Karpas-422 (cell line): ENCODE results near the gene CENPV. TPM values are rescaled to one million over a fixed set of nuclear protein-coding genes. Genes with fewer than 3 reads are reported as not detected.

Experiments
- DNase-seq: peaks from one replicate; pipeline ENCODE4 v3.0.0-alpha.2; 2015
- H2AFZ ChIP-seq: fragments of 200-600 bp; sonication (generic); 2 replicates; pipeline ENCODE4 v1.6.1; 2014; ENCODE audit warnings: antibody characterized with exemption, low read length, mixed read lengths
- H3K27ac ChIP-seq: fragments of 200-600 bp; sonication (generic); 2 replicates; pipeline ENCODE4 v1.5.1; 2014; ENCODE audit warnings: mild to moderate bottlenecking, low read length, moderate library complexity
- H3K27me3 ChIP-seq: fragments of 200-600 bp; sonication (generic); 2 replicates; pipeline ENCODE4 v1.6.1; 2014; ENCODE audit warnings: low read length, mixed read lengths
- H3K36me3 ChIP-seq: fragments of 200-600 bp; sonication (generic); 2 replicates; pipeline ENCODE4 v1.6.1; 2014; ENCODE audit warnings: low read length, mixed read lengths; ENCODE audit not compliant: insufficient read depth
- H3K4me1 ChIP-seq: fragments of 200-600 bp; sonication (generic); 2 replicates; pipeline ENCODE4 v1.6.1; 2014; ENCODE audit warnings: mild to moderate bottlenecking, low read length, mixed read lengths
- H3K4me2 ChIP-seq: fragments of 200-600 bp; sonication (generic); 2 replicates; pipeline ENCODE4 v1.6.1; 2014; ENCODE audit warnings: low read length, low read depth, mild to moderate bottlenecking; ENCODE audit not compliant: poor library complexity, severe bottlenecking
- H3K4me3 ChIP-seq: fragments of 200-600 bp; sonication (generic); 2 replicates; pipeline ENCODE4 v1.5.1; 2014; ENCODE audit warnings: mild to moderate bottlenecking, antibody characterized with exemption, low read length, mixed read lengths
- H3K79me2 ChIP-seq: fragments of 200-600 bp; sonication (generic); 2 replicates; pipeline ENCODE4 v1.6.1; 2014; ENCODE audit warnings: mild to moderate bottlenecking, low read length, mixed read lengths
- H3K9ac ChIP-seq: fragments of 200-600 bp; sonication (generic); 2 replicates; pipeline ENCODE4 v1.6.0; 2014; ENCODE audit warnings: low read length
- H3K9me2 ChIP-seq: fragments of 200-600 bp; sonication (generic), shearing (Covaris generic); replicated peaks from 2 replicates; pipeline ENCODE4 v1.6.0; 2014; ENCODE audit warnings: mild to moderate bottlenecking, low read length, moderate library complexity; ENCODE audit not compliant: insufficient read depth
- H3K9me3 ChIP-seq: fragments of 300-700, 200-600 bp; sonication (generic); 2 replicates; pipeline ENCODE4 v1.6.1; 2014; ENCODE audit warnings: low read length, mixed read lengths
- H4K20me1 ChIP-seq: fragments of 200-600 bp; sonication (generic); 2 replicates; pipeline ENCODE4 v1.6.1; 2014; ENCODE audit warnings: mild to moderate bottlenecking, antibody characterized with exemption, low read length, low read depth; ENCODE audit not compliant: insufficient read depth
- total RNA-seq: library from RNA; depleted of rRNA; stranded (reverse); fragments of >200 nt; shearing (Covaris generic); gene quantifications from 2 replicates; pipeline ENCODE4 v1.2.3, GENCODE V29; 2014; ENCODE audit warnings: low replicate concordance

Gene CENPV
- total RNA-seq, 1 experiment from 2014 or later, result 25.6 TPM

DNA sequence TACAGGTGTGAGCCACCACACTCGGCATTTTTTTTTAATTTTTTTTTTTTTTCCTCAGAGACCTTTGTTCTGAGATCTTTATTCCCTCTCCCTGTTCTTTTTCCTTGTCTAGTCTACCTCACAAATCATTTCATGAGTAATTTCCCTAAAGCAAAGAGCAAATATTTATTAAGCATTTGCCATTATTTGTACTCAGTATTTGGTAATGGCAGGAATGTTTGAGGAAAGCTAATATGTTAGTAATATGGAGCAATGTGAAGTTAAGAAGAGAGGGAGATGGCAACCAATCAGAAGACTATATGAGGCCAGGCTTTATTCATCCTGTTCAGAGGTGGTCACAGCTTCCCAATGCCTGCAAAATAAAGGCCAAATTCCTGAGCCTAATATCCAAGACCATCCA lies 13.3 kb downstream of the CENPV start:
- Histone ChIP-seq H3K9me2 (no peaks in the 10 kb centered on the region), H3K4me3 (no peak overlapping the region), H3K4me2 (no peak overlapping the region), H3K36me3 (peaks cover 11% of the 10 kb centered on the region), H3K27me3 (no peaks in the 10 kb centered on the region), H4K20me1 (no peaks in the 10 kb centered on the region), H3K4me1 (no peaks in the 10 kb centered on the region), H3K9ac (no peak overlapping the region), H3K27ac (no peak overlapping the region), H2AFZ (no peak overlapping the region), H3K9me3 (no peaks in the 10 kb centered on the region), H3K79me2 (no peaks in the 10 kb centered on the region)
- DNase-seq, result no peak

DNA sequence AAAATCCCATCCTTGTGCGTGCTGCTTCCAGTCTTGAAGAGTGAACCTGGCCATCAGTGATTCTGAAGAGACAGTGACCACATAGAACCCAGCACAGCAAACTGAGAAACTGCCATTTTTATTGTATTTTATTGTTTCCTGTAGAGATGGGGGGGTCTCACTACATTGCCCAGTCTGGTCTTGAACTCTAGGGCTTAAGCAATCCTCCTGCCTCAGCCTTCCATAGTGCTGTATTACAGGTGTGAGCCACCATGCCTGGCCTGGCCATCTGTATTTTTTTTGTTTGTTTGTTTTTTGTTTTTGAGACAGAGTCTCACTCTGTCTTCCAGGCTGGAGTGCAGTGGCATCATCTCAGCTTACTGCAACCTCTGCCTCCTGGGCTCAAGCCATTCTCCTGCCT lies 13.9 kb downstream of the CENPV start:
- no peak for DNase-seq
- no peak overlapping the region for H3K27ac ChIP-seq
- H3K79me2 ChIP-seq, result no peaks in the 10 kb centered on the region
- H4K20me1 ChIP-seq, result no peaks in the 10 kb centered on the region
- no peaks in the 10 kb centered on the region for H3K9me2 ChIP-seq
- no peaks in the 10 kb centered on the region for H3K9me3 ChIP-seq
- H3K27me3 ChIP-seq, result no peaks in the 10 kb centered on the region
- no peak overlapping the region for H3K4me3 ChIP-seq
- no peak overlapping the region for H3K9ac ChIP-seq
- no peak overlapping the region for H2AFZ ChIP-seq
- H3K4me2 ChIP-seq, result no peak overlapping the region
- peaks cover 11% of the 10 kb centered on the region for H3K36me3 ChIP-seq
- no peaks in the 10 kb centered on the region for H3K4me1 ChIP-seq

DNA sequence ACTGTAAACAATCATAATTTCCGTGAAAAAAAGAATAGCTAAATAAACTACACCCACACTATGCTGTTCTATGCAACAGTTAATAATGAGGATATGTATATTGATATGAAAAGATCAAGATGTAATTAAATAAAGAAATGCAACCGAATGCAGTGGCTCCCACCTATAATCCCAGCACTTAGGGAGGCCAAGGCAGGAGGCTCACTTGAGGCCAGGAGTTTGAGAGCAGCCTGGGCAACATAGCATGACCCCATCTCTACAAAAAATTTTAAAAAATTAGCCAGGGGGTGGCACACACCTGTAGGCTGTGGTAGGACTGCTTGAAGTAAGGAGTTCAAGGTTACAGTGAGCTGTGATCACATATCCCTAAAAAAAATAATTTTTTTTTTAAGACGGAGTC lies 14.9 kb downstream of the CENPV start:
- Histone ChIP-seq H3K4me2 (no peak overlapping the region), H3K4me1 (peaks cover 4% of the 10 kb centered on the region), H3K9ac (no peak overlapping the region), H2AFZ (no peak overlapping the region), H3K27me3 (no peaks in the 10 kb centered on the region), H3K4me3 (no peak overlapping the region), H3K27ac (no peak overlapping the region), H3K79me2 (no peaks in the 10 kb centered on the region), H3K36me3 (peaks cover 8% of the 10 kb centered on the region), H3K9me2 (no peaks in the 10 kb centered on the region), H4K20me1 (no peaks in the 10 kb centered on the region), H3K9me3 (no peaks in the 10 kb centered on the region)
- no peak for DNase-seq

DNA sequence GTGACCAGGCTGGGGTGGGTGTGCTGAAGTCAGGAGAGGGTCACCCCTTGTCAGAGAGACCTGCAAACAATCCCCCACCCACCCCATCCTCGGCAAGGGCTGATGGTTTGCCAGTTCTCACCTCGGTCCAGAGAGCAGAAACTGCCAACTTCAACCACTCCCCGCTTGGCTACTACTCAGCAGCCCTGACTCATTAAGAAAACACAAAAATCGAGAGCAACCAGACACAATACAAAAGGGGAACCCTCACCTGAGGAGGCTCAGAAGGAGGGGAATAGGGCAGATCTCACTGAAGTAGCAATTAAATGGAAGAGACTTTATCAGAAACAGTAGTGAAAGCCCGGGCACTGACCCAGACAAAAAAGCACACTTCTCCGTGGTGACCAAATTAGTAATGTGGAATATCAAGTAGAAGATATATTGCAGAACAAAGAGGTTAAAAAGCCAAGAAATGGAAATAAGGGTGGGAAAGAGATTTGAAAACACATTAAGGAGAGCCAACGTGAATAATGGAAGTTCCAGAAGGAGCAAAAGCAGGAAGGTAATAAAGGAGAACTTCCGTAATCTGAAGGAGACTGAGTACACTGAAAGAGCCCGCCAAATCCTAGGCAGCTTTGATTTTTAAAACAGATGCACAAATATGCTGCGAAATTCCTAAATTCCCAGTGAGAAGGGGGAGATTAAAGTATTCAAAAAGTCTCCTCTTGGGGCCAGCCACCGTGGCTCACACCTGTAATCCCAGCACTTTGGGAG lies 23.6 kb downstream of the CENPV start:
- no peak for DNase-seq
- peak overlapping the region; percentile 6; the same call in 1 of the 2 replicates for H3K27ac ChIP-seq
- H3K9me2 ChIP-seq, result no peaks in the 10 kb centered on the region
- H3K4me2 ChIP-seq, result no peak overlapping the region
- no peak overlapping the region for H3K4me3 ChIP-seq
- no peak overlapping the region for H2AFZ ChIP-seq
- H3K9ac ChIP-seq, result no peak overlapping the region
- no peaks in the 10 kb centered on the region for H3K27me3 ChIP-seq
- H3K36me3 ChIP-seq, result no peaks in the 10 kb centered on the region
- no peaks in the 10 kb centered on the region for H3K79me2 ChIP-seq
- H3K4me1 ChIP-seq, result peaks cover 44% of the 10 kb centered on the region
- no peaks in the 10 kb centered on the region for H4K20me1 ChIP-seq
- H3K9me3 ChIP-seq, result no peaks in the 10 kb centered on the region

DNA sequence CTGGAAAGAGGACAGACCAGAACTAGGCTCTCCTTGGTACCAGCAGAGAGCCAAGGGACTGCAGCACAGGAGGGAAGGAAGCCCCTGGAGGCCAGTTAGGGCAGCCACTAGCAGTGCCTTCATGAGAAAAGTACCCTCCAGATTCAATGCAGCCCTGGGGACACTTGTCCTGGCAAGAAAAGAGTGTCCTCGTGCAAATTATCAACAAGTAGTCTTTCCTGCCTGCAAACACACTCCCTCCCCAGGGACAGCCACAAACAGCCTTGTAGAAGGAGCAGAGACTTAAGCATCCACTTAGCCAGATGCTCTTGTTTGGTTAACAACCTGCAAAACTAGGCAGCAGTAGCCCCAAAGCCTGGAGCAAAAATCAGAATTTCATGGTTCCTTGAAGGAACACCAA lies 24.3 kb downstream of the CENPV start:
- Histone ChIP-seq H2AFZ (no peak overlapping the region), H3K79me2 (no peaks in the 10 kb centered on the region), H3K4me3 (no peak overlapping the region), H3K4me1 (peaks cover 44% of the 10 kb centered on the region), H3K36me3 (no peaks in the 10 kb centered on the region), H3K4me2 (no peak overlapping the region), H3K27ac (peak overlapping the region; percentile 6; the same call in 1 of the 2 replicates), H3K27me3 (no peaks in the 10 kb centered on the region), H3K9me2 (no peaks in the 10 kb centered on the region), H3K9ac (0 out of 2 replicates have a peak overlapping the region, but pooled peaks have one; percentile 24), H3K9me3 (no peaks in the 10 kb centered on the region), H4K20me1 (no peaks in the 10 kb centered on the region)
- no peak for DNase-seq

DNA sequence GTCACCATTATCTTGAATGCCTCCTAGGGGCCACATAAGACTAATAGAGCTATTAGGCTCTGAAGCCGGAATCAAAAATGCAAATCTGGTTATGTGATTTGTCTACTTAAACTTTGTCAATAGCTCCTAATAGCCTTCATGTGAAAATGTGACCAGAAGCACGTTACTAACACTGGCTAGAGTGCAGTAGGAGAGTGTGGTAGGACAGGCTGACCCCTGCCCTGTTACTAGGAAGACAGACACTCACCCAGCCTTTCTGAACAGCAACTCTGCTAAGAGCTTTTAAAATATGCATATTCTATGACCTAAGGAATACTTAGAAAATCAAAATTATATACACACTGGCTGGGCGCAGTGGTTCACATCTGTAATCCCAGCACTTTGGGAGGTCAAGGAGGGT lies 26.3 kb downstream of the CENPV start:
- peaks cover 29% of the 10 kb centered on the region for H3K4me1 ChIP-seq

DNA sequence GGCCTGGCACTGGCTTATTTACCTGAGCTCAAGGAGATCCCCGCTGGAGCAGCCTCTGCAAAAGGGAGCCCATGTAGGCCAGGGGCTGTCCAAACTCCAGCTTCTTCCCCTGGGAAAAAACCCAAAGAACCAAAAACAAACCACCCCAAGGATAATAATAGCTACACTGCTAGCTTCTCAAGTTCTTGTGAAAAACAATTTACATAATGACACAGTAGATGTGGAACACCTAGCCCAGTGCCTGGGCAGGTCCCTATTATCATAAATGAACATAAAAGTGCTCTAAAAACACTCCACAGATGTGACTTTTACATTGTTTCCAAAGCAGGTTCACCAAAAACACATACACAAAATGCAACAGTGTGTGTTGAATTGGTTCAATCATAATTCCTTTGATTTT lies 27.3 kb downstream of the CENPV start:
- no peak overlapping the region for H3K4me3 ChIP-seq
- no peak overlapping the region for H2AFZ ChIP-seq
- H3K9ac ChIP-seq, result no peak overlapping the region
- no peaks in the 10 kb centered on the region for H3K36me3 ChIP-seq
- no peaks in the 10 kb centered on the region for H3K9me3 ChIP-seq
- H3K4me1 ChIP-seq, result peaks cover 29% of the 10 kb centered on the region
- H3K79me2 ChIP-seq, result no peaks in the 10 kb centered on the region
- DNase-seq, result no peak
- no peaks in the 10 kb centered on the region for H3K27me3 ChIP-seq
- H3K27ac ChIP-seq, result no peak overlapping the region
- no peaks in the 10 kb centered on the region for H4K20me1 ChIP-seq
- H3K4me2 ChIP-seq, result no peak overlapping the region
- no peaks in the 10 kb centered on the region for H3K9me2 ChIP-seq

More for the DNA sequence above, 26.3 kb downstream of the CENPV start:
- H3K9ac ChIP-seq, result no peak overlapping the region
- H3K36me3 ChIP-seq, result no peaks in the 10 kb centered on the region
- DNase-seq, result no peak
- no peak overlapping the region for H2AFZ ChIP-seq
- no peaks in the 10 kb centered on the region for H3K9me3 ChIP-seq
- no peaks in the 10 kb centered on the region for H3K79me2 ChIP-seq
- H3K27me3 ChIP-seq, result no peaks in the 10 kb centered on the region
- no peaks in the 10 kb centered on the region for H3K9me2 ChIP-seq
- no peak overlapping the region for H3K4me3 ChIP-seq
- H3K27ac ChIP-seq, result no peak overlapping the region
- no peak overlapping the region for H3K4me2 ChIP-seq
- no peaks in the 10 kb centered on the region for H4K20me1 ChIP-seq

DNA sequence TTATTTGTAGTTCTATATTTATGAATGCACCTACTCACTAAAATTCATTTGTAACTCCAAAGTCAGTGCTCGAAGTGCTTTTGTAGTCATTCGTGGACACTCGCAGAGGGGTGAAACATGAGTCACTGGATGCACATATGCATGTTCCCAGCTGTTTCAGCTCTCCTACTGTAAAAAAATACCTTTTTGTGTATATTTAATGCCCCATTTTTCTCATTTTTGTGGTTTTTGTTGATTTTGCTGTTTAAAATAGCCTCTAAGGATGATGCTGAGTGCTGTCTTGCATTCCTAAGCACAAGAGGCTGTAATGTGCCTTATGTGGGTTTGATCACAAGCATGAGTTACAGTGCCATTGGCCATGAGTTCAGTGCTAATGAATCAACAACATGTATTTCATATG lies 30.6 kb downstream of the CENPV start:
- Histone ChIP-seq H3K4me1 (peaks cover 19% of the 10 kb centered on the region), H2AFZ (no peak overlapping the region), H3K27me3 (no peaks in the 10 kb centered on the region), H3K9ac (no peak overlapping the region), H3K79me2 (no peaks in the 10 kb centered on the region), H3K9me3 (no peaks in the 10 kb centered on the region), H3K9me2 (no peaks in the 10 kb centered on the region), H4K20me1 (no peaks in the 10 kb centered on the region), H3K27ac (no peak overlapping the region), H3K4me2 (no peak overlapping the region), H3K4me3 (no peak overlapping the region), H3K36me3 (no peaks in the 10 kb centered on the region)
- no peak for DNase-seq
